HG03103 (cell line): Measurements from ENCODE around the gene DLG2.

Experiments
- ATAC-seq: cut with Tn5 transposase; IDR thresholded peaks from one replicate; pipeline ENCODE4 v1.9.1; 2021; ENCODE audit warnings: low read depth; ENCODE audit not compliant: unreplicated experiment

Gene DLG2

DNA sequence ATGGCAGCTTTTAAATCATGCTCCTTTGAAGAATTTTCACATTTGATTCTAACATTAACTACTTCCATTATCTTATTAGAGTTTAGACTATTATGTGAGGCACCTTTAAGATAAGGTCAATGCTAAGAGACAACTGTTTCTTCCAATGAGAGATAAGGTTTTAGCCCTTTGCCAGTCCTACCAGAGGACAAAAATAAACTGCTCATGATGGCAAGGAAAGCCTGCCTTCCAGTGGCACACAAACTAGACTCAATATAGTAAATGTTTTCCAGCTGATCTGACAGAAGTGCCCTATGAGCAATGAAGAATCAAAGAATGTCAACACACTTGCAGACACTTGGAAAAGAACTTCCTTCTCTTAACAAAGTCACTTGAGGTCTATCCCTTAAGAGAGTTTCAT is 1188.6 kb downstream of the DLG2 start:
- ATAC-seq = no peak

DNA sequence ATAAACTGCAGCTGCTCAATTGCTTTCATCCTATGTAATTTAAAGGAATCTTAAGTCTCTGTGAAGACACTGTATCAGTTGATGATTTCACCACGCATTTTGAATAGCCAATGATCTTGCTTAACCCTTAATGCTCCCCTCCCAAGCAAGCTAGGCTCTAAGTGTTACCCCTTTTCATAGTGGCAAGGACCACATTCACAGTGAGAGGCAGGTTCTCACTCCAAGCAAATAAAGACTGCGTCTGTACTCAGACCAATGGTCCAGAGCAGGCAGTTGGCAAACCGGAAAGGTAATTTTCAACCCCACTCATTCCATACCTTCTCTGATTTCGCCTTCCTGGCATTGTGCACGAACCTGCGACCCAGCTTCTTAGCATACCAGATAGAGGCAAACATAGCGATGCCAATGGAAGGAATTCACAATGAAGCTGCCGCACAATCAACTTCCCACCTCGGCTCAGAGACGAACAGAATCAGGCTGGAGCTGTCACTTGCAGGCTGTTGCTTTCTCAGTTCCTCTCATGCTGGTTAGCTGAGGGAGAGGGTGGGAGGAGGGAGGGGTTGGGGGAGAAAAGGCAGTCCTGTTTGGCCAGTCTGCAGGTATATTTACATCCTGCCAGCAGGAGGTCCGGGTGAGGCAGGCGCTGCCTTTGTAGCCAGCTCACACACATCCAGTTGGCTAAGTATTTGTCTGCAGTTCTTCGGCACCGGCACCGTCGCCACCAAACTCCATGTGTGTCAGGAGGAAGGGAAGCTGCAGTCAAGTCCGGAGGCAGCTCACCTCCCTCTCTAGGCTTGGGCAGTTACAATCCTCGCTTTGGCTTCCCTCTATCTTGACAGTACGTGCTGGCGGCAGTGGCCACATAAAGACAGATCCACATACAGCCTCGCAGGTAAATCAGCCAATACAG is 1189.8 kb downstream of the DLG2 start:
- peak; percentile 98 for ATAC-seq

DNA sequence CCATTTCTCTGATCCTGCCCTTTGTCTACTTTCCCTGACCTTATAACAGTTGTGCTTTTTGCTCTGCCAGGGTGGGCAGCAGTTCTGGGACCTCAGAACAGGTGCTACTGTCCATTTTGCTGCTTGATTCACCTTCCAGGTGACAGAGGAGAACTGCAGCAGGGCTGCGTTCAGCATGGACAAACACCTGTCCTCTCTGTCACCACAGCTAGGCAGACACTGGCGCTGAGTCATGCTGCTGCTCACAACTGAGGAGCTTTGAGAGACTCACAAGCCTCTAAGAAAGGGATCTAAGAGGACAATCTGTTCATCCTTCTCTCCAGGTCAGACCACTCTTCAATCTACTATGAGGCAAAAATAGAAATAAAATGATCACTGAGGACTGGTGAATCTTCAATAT is 1196.5 kb downstream of the DLG2 start:
- no peak for ATAC-seq

DNA sequence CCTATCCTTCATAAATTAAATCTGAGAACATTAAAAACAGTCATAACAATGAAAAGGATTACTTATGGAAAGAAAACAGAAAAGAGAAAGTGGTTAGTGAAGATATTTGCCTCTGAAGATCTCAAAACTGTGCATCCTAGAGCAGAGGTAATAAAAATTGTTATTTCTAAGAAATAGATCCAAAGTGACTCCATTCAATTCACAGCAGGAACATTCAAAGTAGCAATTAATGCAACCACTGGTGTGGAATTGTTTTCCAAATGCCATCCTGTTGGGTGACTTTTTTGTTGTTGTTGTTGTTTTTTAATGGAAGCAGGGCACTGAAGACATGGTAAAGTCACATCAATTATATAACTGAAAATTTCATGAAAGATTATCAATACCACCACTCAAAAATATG is 1201.5 kb downstream of the DLG2 start:
- ATAC-seq = no peak

DNA sequence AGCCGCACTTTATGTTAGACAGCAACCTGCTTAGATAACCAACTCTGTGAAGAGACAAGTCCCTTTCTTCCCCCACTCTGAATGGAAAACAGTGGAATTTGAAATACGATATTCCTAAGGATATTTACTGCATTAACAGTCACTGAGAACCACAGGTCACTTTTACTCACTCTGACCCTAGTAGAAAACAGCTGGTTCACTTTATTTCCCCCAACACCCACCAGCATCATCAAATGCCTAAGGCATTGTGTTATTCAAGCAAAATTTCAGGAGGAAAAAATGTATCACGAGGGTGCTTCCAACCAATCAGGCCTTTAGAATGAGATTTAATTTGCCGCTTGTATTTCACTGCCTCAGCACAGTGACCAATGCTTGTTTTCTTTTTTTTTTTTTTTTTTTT is 1206.9 kb downstream of the DLG2 start:
- no peak for ATAC-seq

DNA sequence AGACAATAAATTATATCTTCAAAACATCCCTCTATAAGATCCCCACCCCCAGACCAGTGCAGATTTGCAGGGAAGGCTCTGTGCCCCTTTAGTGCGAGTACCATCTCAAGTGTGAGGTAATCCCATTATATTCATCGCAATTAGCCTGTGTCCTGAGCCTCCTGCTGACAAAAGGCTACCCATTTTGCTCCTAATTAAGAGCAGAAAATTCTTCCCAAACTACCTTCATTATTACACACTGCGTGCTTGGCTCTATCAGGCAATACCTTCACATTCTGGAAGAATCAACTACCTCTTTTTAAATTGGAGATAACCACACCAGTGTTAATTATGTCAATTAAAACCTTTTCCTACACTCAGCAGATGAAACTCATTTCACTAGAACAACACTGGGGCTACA is 1207.5 kb downstream of the DLG2 start:
- ATAC-seq = no peak

DNA sequence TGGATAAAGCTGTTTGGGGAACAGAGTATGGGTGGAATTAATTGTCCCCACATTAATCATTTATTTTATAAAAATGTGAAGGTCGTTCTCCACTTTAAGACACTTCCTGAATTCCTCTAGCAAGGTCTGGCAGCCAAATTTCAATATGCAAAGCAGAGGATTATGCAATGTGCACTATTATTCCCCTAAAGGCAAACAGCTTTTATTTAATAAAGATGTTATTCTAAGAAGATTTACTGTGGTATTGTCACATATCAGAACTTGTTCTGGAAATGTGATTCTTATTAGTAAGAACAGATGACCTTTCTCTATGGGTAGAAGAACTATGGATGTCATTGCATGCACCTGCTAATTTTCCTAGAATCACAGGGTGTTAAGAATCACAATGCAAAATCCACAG is 1212.2 kb downstream of the DLG2 start:
- no peak for ATAC-seq

DNA sequence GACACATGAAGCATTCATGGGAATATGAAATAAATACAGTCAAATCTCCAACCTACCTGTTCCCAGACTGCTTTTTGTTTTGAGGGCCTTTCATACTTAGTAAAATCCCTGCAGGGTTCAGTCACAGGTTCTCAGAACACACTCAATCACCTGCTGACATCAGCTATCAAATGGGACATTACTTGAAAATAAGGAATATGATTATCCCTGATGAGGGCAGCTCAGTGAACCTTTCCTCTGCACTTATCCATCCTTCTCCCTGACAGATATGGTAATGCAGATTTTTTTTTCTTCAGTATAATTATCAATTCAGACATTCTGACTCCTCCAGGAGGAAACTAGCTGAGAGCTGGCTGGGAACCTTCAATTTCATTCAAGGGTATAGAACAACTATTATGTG is 1213.6 kb downstream of the DLG2 start:
- ATAC-seq = no peak

DNA sequence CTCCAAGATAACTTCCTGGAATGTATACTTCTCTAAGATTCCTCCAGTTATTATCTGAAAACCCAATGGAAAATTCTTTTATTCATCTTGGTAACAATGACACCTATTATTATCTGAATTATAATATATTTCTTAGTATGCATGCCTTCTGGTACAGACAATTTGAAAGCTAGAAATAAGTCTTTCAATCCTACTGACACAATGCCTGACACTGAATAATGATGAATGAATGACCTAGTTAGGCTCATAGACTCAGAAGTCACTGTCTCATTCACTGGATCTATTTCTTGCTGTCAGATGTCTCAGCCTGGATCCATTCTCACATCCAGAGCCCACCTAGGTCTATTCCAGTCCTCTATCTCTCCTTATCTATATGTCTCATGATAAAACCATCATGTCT is 1214.3 kb downstream of the DLG2 start:
- no peak for ATAC-seq

DNA sequence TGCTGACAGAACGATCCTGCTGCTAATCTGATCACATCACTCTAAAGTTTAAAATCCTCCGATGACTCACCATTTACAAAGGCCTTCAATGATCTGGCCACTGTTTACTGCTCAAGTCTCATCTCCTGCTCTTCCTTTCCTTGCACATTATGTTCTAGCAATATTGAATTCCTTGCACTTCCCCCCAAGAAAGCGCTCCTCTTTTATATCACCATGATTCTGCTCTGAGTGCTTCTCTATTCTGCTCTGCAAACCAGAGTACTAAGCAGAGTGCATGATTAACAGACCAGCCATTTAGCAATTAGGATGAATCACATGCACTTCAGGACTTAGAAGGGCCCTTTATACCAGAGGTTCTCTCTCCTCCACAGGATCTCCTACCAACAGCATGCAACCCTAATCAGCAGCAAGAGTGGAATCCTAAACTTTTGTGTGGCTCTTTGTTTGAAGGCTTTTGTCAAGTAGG is 1218.2 kb downstream of the DLG2 start:
- no peak for ATAC-seq

DNA sequence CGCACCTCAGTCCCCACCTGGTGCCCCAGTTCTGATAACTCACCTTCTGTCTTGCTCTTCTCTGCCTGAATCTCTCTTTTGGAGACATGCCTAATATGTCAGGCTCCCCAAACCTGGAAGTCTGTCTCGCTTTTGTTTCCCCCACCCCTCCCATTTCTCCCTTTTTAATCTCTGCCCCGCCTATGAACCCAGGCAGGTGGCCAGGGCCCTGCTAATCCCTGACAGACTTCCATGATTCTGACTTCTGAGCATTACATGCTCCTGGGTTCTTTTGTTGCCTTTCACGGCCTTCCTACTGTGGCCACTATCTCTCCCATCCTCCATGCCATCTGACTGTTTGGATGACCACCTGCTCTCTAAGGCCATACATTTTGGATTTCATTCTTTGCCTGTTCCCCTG is 1220.1 kb downstream of the DLG2 start:
- ATAC-seq = no peak

DNA sequence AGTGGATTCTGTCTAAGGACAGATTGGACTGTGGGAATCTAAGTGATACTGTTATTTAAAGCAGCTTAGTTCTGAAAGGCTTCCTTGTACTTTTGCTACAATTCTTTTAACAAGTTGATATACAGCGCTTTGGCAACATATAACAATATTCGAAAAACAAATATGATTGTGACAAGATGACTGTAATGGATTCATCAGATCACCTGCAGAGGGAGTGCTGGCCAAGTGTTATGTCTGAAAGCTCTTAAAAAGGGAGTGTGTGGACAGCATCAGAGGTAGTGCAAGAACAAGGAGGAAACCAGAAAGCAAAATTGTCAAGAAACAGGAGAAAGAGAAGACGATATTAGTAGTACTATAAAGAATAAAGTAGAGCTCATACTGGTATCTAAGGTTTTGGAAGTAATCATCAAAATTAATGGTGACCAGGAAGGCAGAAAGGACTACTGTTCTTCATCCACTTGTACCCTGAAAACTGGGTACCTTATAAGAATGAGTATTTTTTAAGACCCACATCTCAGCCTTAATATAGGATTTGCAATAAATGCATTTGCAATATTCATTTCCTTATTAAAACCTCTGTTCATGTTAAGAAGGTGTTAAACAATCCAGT is 1229.0 kb downstream of the DLG2 start:
- no peak for ATAC-seq

DNA sequence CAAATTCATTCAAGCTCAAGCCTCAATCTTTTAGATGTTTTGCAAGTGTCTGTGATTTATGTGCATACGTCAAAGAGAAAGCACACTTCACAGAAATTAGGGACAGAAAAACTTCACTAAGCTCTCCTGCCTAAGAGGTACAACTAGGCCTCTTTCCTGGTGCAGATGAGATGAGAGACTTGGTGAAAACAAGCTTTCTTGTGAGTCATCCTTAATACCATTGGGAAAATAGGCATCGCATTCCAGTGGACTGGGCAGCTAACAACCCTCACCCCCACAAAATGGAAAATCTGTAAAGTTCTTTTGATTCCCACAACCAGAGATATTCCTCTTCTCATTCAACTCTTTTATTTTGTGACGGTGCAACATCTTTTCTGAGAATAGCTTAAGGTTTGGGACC is 1230.6 kb downstream of the DLG2 start:
- ATAC-seq = no peak

DNA sequence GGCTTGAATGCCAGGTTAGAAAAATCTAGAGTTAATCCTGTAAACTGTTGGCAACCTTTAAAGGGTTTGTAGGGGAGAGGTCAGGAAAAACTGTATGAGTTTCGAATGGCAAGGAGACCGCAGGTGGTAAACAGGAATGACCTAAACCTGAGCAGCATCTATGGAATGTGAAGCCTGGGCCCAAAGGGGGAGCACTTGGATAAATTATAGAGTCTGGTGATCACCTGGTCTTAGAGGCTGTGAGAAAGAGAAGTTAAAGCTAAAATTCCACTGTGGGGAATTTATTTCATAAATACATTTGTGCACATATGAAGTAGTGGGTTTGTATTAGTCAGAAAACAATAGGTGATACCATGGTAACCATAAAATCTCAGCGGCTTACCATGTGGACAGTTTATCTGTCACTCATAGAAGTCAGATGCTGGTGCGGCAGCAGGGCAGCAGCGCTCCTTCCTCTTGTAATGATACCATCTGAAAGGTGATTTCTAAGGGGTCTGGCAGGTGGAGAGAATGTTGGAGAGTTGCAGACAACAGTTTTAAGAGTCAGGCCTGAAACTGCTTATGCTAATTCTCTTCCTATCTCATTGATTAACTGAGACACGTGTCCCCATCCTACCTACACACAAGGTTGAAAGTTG is 1236.6 kb downstream of the DLG2 start:
- no peak for ATAC-seq

DNA sequence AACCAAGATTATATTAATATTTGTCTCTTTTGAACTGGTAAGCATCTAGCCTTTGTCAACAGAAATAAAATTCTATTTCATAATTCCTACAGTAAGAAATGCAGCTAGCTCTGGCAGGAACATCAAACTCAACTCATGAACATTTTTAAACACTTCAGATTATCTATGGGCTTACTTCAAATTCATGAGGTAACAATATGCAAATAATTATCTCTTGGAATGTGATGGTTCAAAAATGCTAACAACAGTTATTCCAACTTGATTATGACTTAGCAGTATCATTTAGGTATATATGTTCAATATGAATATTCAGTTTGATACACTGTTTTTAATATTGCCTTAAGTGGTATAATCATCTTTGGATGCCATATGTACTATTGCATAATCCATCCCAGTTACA is 1237.4 kb downstream of the DLG2 start:
- ATAC-seq = no peak

DNA sequence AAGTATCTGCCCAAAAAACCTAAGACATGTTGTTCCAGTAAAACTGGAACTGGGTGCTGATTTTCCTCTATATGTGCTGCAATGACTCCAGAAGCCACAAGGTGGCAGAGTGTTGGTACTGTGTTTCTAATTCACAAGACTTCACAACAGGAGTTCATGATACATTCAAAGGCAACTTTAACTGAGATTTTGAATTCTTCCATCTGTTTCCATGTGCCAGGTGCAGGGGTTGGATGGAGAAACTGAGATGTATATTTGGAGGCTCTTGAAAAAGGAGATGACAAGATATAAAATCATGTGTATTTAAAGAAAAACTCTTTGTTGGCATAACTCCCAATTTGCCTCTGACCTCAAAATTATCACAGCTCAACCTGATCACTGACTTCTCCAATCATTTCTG is 1242.4 kb downstream of the DLG2 start:
- ATAC-seq = peak; percentile 82

DNA sequence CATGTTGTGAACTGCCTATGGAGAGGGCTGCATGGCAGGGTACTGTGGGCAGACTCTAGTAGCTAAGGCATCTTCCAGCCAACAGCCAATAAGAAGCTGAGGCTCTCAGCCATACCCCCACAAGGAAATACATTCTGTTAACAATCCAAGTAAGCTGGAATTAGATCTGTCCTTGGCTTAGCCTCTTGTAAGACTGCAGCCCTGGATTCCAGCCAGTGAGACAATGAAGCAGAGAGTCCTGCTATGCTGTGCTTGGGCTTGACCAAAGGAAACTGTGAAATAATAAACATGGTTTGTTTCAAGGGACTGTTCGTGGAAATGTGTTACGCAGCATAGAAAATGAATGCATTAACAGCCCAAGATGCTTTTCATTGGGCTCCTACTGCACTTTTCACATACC is 1243.6 kb downstream of the DLG2 start:
- ATAC-seq = no peak

DNA sequence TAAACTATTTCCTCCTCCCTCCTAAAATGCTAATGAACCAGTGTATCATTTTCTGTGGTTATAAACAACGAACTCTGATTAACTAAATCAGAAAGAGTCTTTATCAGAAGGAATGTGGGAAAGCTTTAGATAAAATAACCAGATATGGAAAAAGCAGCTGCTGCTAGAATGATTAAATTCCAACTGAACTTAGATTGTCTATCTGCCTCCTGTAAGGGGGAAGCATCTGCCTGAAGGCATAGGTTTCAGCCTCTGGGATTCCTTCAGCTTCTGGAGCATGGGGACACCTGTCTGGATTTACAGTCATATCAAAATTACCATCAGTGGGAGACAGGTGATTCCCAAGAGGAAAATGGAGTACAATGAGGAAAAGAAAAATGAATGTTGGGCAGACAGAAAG is 1245.5 kb downstream of the DLG2 start:
- no peak for ATAC-seq

DNA sequence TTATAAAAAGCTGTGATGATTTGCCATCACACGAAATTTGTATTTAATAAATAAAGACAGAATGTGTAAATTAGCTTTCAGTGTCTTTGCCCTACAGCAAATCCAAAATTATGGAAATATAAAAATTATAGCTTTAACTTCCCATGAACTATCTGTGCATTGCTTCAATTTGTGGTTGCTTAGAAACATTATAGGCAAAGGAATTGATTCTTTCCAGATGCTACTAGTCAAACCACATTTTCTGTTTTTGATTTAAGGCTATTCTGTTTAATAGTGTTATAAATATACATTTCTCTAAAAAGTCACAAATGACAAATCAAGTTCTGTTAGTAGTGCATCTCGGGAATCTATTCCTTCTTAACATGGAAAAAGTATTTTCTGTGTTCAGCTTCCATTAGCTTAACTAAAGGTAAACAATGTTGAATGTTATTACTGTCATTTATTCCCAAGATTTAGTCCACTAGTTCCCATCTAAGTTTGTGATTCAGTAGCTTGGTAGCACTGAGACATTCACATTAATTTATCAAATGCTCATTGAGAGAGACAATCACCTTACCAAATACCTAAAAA is 1254.7 kb downstream of the DLG2 start:
- no peak for ATAC-seq

DNA sequence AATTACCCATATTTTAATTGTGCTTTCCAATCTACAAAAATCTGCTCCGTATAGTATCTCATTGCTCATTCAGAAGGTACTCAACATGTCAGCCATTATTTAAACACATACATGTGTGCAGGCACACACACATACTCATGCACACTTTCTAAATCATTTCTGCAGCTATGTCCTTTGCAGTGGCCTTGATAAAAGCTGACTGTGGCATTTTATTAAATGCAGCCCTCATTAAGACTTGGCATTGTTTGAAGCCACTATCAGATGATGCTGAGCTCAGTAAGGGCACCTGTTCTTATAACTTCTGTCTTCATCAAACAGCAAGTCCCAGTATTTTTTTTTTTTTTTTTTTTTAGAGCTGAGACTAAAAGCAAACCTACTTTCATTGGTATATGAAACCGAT is 1269.1 kb downstream of the DLG2 start:
- ATAC-seq = no peak

DNA sequence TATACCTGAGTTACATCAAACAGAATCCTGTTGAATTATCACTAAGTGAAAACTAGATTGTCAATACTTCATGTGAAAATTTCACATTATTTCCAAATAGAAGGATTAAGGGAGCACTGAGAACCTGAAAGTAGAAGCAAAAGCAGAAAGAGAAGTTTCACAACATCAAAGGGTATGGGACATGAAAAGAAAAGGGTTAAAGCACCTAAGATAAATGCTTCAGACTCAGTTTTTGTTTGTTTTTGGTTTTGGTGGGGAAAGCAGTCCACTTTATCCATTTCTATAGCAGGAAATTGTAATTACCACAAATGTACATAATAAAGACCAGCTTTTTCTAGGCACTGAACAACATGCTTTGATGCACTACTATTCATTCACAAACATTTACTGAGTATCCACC is 1271.2 kb downstream of the DLG2 start:
- ATAC-seq = no peak
